HCT116 (cell line): ENCODE data around the gene VEGFD. TPM values are rescaled to one million over a fixed set of nuclear protein-coding genes. Genes with fewer than 3 reads are reported as not detected.

ENCODE experiments used
- ATAC-seq: fragments of 200-7000 bp; cut with Tn5 transposase; 2 replicates; pipeline ENCODE4 v1.9.1; 2020; ENCODE audit warnings: mild to moderate bottlenecking, moderate library complexity
- BruUV-seq: library from RNA; stranded (reverse); fragments of 400-500 nt; replicated peaks from 2 replicates; lab custom pipeline; 2021; lab: Mats Ljungman, UMichigan
- CTCF ChIA-PET: fragments of 300-600 bp; sonication (Branson Sonifier 250); formaldehyde crosslinking; loops from one replicate; lab custom pipeline; 2021; ENCODE audit warnings: antibody characterized with exemption; lab: Charles Lee
- POLR2A ChIA-PET: fragments of 300-600, 350-600 bp; sonication (Branson Sonifier 250); formaldehyde crosslinking; loops from one replicate; lab custom pipeline; 2021; ENCODE audit warnings: antibody characterized with exemption; lab: Charles Lee
- RAD21 ChIA-PET, 2 experiments: fragments of 300-600 bp; sonication (Branson Sonifier 250); formaldehyde crosslinking; loops; one replicate each; lab custom pipeline; 2023; ENCODE audit warnings: low total read pairs in 2 of 2; ENCODE audit not compliant: uncharacterized antibody in 2 of 2, unreplicated experiment in 2 of 2, low non-redundant PET in 1 of 2; lab: Charles Lee
- DNase-seq: peaks from one replicate; pipeline ENCODE4 v3.0.0-alpha.2; 2010; ENCODE audit warnings: low read depth, low spot score
- H2AFZ ChIP-seq: fragments of 200-600 bp; shearing (Covaris generic), sonication (generic); 2 replicates; pipeline ENCODE4 v1.6.1; 2017; ENCODE audit warnings: low read depth, mixed run types, mixed read lengths, antibody characterized with exemption, low read length; ENCODE audit not compliant: poor library complexity, severe bottlenecking
- H3K27ac ChIP-seq: 2 replicates; pipeline ENCODE4 v1.5.1; 2012; ENCODE audit warnings: low read depth, low read length
- H3K27me3 ChIP-seq: fragments of 200-600 bp; sonication (generic); 2 replicates; pipeline ENCODE4 v1.6.1; 2016; ENCODE audit warnings: mixed run types, low read length, mixed read lengths; ENCODE audit not compliant: insufficient read depth
- H3K36me3 ChIP-seq, 2 experiments: fragments of 200-500 bp in 1 of 2; fragments of 200-600 bp in 1 of 2; sonication (Bioruptor generic) in 1 of 2; sonication (generic) in 1 of 2; 2 replicates each; pipeline versions ENCODE4 v1.5.1 to v1.6.1; 2014 to 2016; ENCODE audit warnings: low read length in 2 of 2, inconsistent platforms in 1 of 2, mixed read lengths in 1 of 2, mixed run types in 1 of 2; ENCODE audit not compliant: insufficient read depth in 2 of 2, control insufficient read depth in 1 of 2
- H3K4me1 ChIP-seq, 2 experiments: fragments of 200-600 bp in 1 of 2; sonication (generic) in 1 of 2; 2 replicates each; pipeline versions ENCODE4 v1.5.1 to v1.6.1; 2012 to 2017; ENCODE audit warnings: low read length in 2 of 2, inconsistent platforms in 1 of 2, mild to moderate bottlenecking in 1 of 2, mixed read lengths in 1 of 2, mixed run types in 1 of 2, moderate library complexity in 1 of 2; ENCODE audit not compliant: insufficient read depth in 2 of 2, control insufficient read depth in 1 of 2
- H3K4me2 ChIP-seq: fragments of 200-600 bp; sonication (generic); 2 replicates; pipeline ENCODE4 v1.6.1; 2017; ENCODE audit warnings: mixed run types, low read length, mixed read lengths
- H3K4me3 ChIP-seq, 2 experiments: fragments of 200-600 bp in 1 of 2; sonication (generic) in 1 of 2; replicated peaks in 1 of 2; 2 replicates each; pipeline ENCODE4 v1.5.1; 2011 to 2016; ENCODE audit warnings: low read length in 2 of 2, control low read depth in 1 of 2, low read depth in 1 of 2, mild to moderate bottlenecking in 1 of 2, mixed read lengths in 1 of 2, mixed run types in 1 of 2
- H3K79me2 ChIP-seq: fragments of 200-600 bp; sonication (generic); 2 replicates; pipeline ENCODE4 v1.6.1; 2017; ENCODE audit warnings: mild to moderate bottlenecking, mixed run types, low read length, moderate library complexity, mixed read lengths; ENCODE audit not compliant: insufficient read depth
- H3K9ac ChIP-seq: fragments of 200-600 bp; sonication (generic); 2 replicates; pipeline ENCODE4 v1.6.1; 2016; ENCODE audit warnings: low read length, mixed read lengths
- H3K9me2 ChIP-seq: fragments of 200-600 bp; sonication (generic), shearing (Covaris generic); 2 replicates; pipeline ENCODE4 v1.6.1; 2017; ENCODE audit warnings: mixed run types, mild to moderate bottlenecking, moderate library complexity; ENCODE audit not compliant: insufficient read depth
- H3K9me3 ChIP-seq, 2 experiments: fragments of 200-500 bp in 1 of 2; fragments of 200-600 bp in 1 of 2; sonication (Bioruptor generic) in 1 of 2; sonication (generic) in 1 of 2; 2 replicates each; pipeline ENCODE4 v1.6.1; 2014 to 2017; ENCODE audit warnings: low read length in 2 of 2, mixed read lengths in 2 of 2, inconsistent platforms in 1 of 2, low read depth in 1 of 2, mild to moderate bottlenecking in 1 of 2, mixed run types in 1 of 2, moderate library complexity in 1 of 2; ENCODE audit not compliant: control insufficient read depth in 1 of 2, insufficient read depth in 1 of 2
- H4K20me1 ChIP-seq: fragments of 200-600 bp; sonication (generic), shearing (Covaris generic); 2 replicates; pipeline ENCODE4 v1.6.1; 2017; ENCODE audit warnings: mixed run types, mild to moderate bottlenecking, moderate library complexity; ENCODE audit not compliant: insufficient read depth
- RAD21 ChIP-seq: IDR thresholded peaks from 2 replicates; pipeline ENCODE4 v1.6.1; 2012; ENCODE audit warnings: low read depth, mild to moderate bottlenecking
- intact Hi-C: fragments of 100-400 bp; cut with micrococcal nuclease; formaldehyde crosslinking; loops from 2 replicates; pipeline ENCODE4 v1.10.0; 2022
- total RNA-seq: library from RNA; stranded (reverse); gene quantifications from one replicate; pipeline ENCODE4 v1.2.1, GENCODE V29; 2021; ENCODE audit not compliant: unreplicated experiment
- TF ChIP-seq, protein P1 (sequence below), 3 experiments: fragments of 200-600 bp in 1 of 3; sonication (generic) in 1 of 3; IDR thresholded peaks in 2 of 3; conservative IDR thresholded peaks in 1 of 3; 2 replicates each; pipeline ENCODE4 v1.5.1; 2012 to 2017; ENCODE audit warnings: low read depth in 2 of 3, low read length in 2 of 3, antibody characterized with exemption in 1 of 3, borderline replicate concordance in 1 of 3, control low read depth in 1 of 3, mild to moderate bottlenecking in 1 of 3, mixed read lengths in 1 of 3, mixed run types in 1 of 3, moderate library complexity in 1 of 3; ENCODE audit not compliant: insufficient read depth in 1 of 3
- TF ChIP-seq, protein P2 (sequence below): IDR thresholded peaks from 2 replicates; pipeline ENCODE4 v1.6.1; 2012; ENCODE audit warnings: low read depth

The VEGFD gene
- total RNA-seq, 1 experiment from 2014 or later: 0.37 TPM

DNA sequence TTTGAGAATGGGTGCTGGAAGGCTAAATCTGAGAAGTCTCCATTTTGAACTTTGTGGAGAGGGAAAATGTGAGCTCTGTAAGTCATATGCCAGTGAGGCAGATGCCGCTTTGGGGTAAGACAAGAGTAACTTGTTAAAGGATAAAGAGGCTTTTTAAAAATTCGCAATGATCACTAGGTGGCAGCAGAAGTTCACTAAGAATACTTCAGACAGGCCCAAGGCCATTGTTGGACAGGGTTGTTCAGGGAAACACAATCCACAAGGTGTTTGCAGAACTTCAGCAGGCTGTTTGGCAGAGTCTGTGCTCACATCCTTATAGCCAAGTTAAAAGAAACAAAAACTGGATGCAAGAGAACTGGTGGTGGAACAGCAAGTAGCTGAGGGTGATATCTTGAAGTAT is 35.2 kb downstream of the VEGFD start:
- Histone ChIP-seq H3K79me2 (no peaks in the 10 kb centered on the region), H3K27ac (no peak overlapping the region), H3K27me3 (no peaks in the 10 kb centered on the region), H3K36me3 (no peaks in the 10 kb centered on the region), H2AFZ (no peak overlapping the region), H3K4me2 (no peak overlapping the region), H3K9me2 (no peaks in the 10 kb centered on the region), H3K4me3 (no peak overlapping the region), H4K20me1 (no peaks in the 10 kb centered on the region), H3K9me3 (no peaks in the 10 kb centered on the region), H3K4me1 (no peaks in the 10 kb centered on the region), H3K9ac (no peak overlapping the region)
- TF ChIP-seq, protein P1, sequence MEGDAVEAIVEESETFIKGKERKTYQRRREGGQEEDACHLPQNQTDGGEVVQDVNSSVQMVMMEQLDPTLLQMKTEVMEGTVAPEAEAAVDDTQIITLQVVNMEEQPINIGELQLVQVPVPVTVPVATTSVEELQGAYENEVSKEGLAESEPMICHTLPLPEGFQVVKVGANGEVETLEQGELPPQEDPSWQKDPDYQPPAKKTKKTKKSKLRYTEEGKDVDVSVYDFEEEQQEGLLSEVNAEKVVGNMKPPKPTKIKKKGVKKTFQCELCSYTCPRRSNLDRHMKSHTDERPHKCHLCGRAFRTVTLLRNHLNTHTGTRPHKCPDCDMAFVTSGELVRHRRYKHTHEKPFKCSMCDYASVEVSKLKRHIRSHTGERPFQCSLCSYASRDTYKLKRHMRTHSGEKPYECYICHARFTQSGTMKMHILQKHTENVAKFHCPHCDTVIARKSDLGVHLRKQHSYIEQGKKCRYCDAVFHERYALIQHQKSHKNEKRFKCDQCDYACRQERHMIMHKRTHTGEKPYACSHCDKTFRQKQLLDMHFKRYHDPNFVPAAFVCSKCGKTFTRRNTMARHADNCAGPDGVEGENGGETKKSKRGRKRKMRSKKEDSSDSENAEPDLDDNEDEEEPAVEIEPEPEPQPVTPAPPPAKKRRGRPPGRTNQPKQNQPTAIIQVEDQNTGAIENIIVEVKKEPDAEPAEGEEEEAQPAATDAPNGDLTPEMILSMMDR (IDR thresholded peaks at IDR 0.05 in 2 of 3, conservative IDR thresholded peaks at IDR 0.05 in 1 of 3; ENCODE audit: borderline replicate concordance in 1 of 3, insufficient read depth in 1 of 3, low read depth in 2 of 3, low read length in 2 of 3): peak; percentile 18 to 41 (median 34); a peak in 4 of 6 replicates
- TF ChIP-seq, protein P2, sequence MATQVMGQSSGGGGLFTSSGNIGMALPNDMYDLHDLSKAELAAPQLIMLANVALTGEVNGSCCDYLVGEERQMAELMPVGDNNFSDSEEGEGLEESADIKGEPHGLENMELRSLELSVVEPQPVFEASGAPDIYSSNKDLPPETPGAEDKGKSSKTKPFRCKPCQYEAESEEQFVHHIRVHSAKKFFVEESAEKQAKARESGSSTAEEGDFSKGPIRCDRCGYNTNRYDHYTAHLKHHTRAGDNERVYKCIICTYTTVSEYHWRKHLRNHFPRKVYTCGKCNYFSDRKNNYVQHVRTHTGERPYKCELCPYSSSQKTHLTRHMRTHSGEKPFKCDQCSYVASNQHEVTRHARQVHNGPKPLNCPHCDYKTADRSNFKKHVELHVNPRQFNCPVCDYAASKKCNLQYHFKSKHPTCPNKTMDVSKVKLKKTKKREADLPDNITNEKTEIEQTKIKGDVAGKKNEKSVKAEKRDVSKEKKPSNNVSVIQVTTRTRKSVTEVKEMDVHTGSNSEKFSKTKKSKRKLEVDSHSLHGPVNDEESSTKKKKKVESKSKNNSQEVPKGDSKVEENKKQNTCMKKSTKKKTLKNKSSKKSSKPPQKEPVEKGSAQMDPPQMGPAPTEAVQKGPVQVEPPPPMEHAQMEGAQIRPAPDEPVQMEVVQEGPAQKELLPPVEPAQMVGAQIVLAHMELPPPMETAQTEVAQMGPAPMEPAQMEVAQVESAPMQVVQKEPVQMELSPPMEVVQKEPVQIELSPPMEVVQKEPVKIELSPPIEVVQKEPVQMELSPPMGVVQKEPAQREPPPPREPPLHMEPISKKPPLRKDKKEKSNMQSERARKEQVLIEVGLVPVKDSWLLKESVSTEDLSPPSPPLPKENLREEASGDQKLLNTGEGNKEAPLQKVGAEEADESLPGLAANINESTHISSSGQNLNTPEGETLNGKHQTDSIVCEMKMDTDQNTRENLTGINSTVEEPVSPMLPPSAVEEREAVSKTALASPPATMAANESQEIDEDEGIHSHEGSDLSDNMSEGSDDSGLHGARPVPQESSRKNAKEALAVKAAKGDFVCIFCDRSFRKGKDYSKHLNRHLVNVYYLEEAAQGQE: no peak
- TF ChIP-seq RAD21: peak; percentile 71
- DNase-seq (peak; percentile 39), ATAC-seq (peak; percentile 81)
- ChIA-PET CTCF (interaction anchor here (0.9 to 1.0 kb wide), 2 partner anchors 9 to 144 kb away, joined by 3 read pairs; partner anchors contain the start of gene PIR), POLR2A (no interaction called here), RAD21 (no interaction called here)
- no TSS peak for BruUV-seq
- intact Hi-C loops: loop anchor here (1.0 to 5.0 kb wide), 2 partner anchors 119 to 218 kb away; no protein-coding TSS in a partner anchor
